ENCODE results near the gene ZSCAN2.

Gene ZSCAN2

GRCh38 chr15:84575493-84575892, 25.3 kb upstream of the ZSCAN2 start:
- no peak for TF ChIP-seq TAF1 (IDR thresholded peaks at IDR 0.05; ENCODE audit: borderline replicate concordance, insufficient read depth, low read length)
- TF ChIP-seq SIN3A (IDR thresholded peaks at IDR 0.05; ENCODE audit: borderline replicate concordance, insufficient read depth, low read length) = no peak
- TF ChIP-seq POLR2AphosphoS5 (IDR thresholded peaks at IDR 0.05; ENCODE audit: low read depth, low read length) = no peak
- TF ChIP-seq FOXP2 (optimal IDR thresholded peaks at IDR 0.05; ENCODE audit: borderline replicate concordance, extremely low read depth, extremely low read length, insufficient read depth) = no peak
- no peak for TF ChIP-seq REST (IDR thresholded peaks at IDR 0.05; ENCODE audit: insufficient read depth in 1 of 2, low read depth in 2 of 2, low read length in 2 of 2)

- TF ChIP-seq POLR2AphosphoS5 (IDR thresholded peaks at IDR 0.05; ENCODE audit: low read depth, low read length) (no peak), FOXP2 (optimal IDR thresholded peaks at IDR 0.05; ENCODE audit: borderline replicate concordance, extremely low read depth, extremely low read length, insufficient read depth) (no peak), TAF1 (IDR thresholded peaks at IDR 0.05; ENCODE audit: borderline replicate concordance, insufficient read depth, low read length) (no peak), REST (IDR thresholded peaks at IDR 0.05; ENCODE audit: insufficient read depth in 1 of 2, low read depth in 2 of 2, low read length in 2 of 2) (no peak), SIN3A (IDR thresholded peaks at IDR 0.05; ENCODE audit: borderline replicate concordance, insufficient read depth, low read length) (no peak)
Measured at GRCh38 chr15:84582583-84583157, 18.1 kb upstream of the ZSCAN2 start.

GRCh38 chr15:84586696-84587095, 14.1 kb upstream of the ZSCAN2 start:
- TF ChIP-seq POLR2AphosphoS5 (IDR thresholded peaks at IDR 0.05; ENCODE audit: low read depth, low read length) (no peak), SIN3A (IDR thresholded peaks at IDR 0.05; ENCODE audit: borderline replicate concordance, insufficient read depth, low read length) (no peak), TAF1 (IDR thresholded peaks at IDR 0.05; ENCODE audit: borderline replicate concordance, insufficient read depth, low read length) (no peak), FOXP2 (optimal IDR thresholded peaks at IDR 0.05; ENCODE audit: borderline replicate concordance, extremely low read depth, extremely low read length, insufficient read depth) (no peak), REST (IDR thresholded peaks at IDR 0.05; ENCODE audit: insufficient read depth in 1 of 2, low read depth in 2 of 2, low read length in 2 of 2) (no peak)

GRCh38 chr15:84588053-84588874, 12.5 kb upstream of the ZSCAN2 start:
- no peak for TF ChIP-seq SIN3A (IDR thresholded peaks at IDR 0.05; ENCODE audit: borderline replicate concordance, insufficient read depth, low read length)
- peak; percentile 32 for TF ChIP-seq FOXP2 (optimal IDR thresholded peaks at IDR 0.05; ENCODE audit: borderline replicate concordance, extremely low read depth, extremely low read length, insufficient read depth)
- no peak for TF ChIP-seq REST (IDR thresholded peaks at IDR 0.05; ENCODE audit: insufficient read depth in 1 of 2, low read depth in 2 of 2, low read length in 2 of 2)
- TF ChIP-seq POLR2AphosphoS5 (IDR thresholded peaks at IDR 0.05; ENCODE audit: low read depth, low read length) = no peak

Measured in PFSK-1 (cell line).